GM18526 (cell line): Measurements from ENCODE around the gene GGA2.

Source experiments
- POLR2A ChIP-seq: IDR thresholded peaks from 3 replicates; pipeline ENCODE4 v1.6.1; 2011; ENCODE audit not compliant: insufficient read length; ENCODE audit errors: extremely low read depth

GGA2 gene

GRCh38 chr16:23453338-23454052 lies 56.8 kb downstream of the GGA2 start:
- TF ChIP-seq POLR2A, result no peak

- TF ChIP-seq POLR2A, result no peak
Observed at GRCh38 chr16:23452572-23453337, 57.5 kb downstream of the GGA2 start, which contains the start of gene COG7. Gene COG7, minus strand, starts transcription at chr16:23453189. Its CDS starts 195 bp downstream, at chr16:23452994.

GRCh38 chr16:23452221-23452571 lies 58.1 kb downstream of the GGA2 start:
- TF ChIP-seq POLR2A, result no peak

GRCh38 chr16:23448392-23448791 lies 61.9 kb downstream of the GGA2 start:
- TF ChIP-seq POLR2A, result no peak

DNA sequence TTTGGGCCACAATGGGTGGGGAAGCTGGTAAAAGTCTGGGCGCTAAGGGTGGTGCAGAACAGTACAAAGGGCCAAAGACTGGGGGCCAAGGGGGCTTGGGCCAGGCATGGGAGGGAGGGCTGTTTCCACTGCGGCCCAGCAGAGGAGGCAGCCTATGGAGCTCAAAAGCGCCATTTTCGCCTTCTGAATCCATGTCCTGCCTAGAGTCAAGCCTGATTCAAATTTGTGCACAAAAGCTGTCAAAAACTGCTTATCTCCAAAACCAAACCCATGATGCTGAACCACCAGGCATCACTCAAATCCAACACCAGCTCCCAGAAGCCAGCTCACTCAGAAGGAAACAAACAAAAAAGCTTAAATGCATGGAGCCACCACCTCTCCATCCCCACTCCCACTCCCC lies 73.3 kb downstream of the GGA2 start:
- no peak for TF ChIP-seq POLR2A

DNA sequence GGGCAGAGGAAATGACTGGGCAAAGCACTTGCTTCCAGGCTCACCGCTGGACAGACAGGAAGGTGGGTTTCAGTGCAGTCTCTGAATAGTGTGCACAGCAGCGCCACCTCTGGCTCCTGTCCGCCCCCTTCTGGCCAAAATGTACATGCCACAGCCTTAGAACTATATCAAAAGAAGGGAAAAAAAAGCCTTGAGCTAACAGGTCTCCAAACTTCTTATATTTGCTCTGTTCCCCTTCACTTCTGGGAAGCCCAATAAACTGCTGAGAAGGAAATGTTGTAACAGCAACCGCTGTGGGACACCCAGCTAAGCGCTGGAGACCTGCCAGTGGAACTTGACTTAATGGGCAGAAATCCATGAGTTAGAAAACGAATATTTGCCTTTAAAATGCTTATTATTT lies 74.8 kb downstream of the GGA2 start:
- TF ChIP-seq POLR2A, result no peak

GRCh38 chr16:23434380-23434779 lies 75.9 kb downstream of the GGA2 start:
- TF ChIP-seq POLR2A, result no peak

- no peak for TF ChIP-seq POLR2A
Observed at GRCh38 chr16:23433261-23433920, 76.9 kb downstream of the GGA2 start.

DNA sequence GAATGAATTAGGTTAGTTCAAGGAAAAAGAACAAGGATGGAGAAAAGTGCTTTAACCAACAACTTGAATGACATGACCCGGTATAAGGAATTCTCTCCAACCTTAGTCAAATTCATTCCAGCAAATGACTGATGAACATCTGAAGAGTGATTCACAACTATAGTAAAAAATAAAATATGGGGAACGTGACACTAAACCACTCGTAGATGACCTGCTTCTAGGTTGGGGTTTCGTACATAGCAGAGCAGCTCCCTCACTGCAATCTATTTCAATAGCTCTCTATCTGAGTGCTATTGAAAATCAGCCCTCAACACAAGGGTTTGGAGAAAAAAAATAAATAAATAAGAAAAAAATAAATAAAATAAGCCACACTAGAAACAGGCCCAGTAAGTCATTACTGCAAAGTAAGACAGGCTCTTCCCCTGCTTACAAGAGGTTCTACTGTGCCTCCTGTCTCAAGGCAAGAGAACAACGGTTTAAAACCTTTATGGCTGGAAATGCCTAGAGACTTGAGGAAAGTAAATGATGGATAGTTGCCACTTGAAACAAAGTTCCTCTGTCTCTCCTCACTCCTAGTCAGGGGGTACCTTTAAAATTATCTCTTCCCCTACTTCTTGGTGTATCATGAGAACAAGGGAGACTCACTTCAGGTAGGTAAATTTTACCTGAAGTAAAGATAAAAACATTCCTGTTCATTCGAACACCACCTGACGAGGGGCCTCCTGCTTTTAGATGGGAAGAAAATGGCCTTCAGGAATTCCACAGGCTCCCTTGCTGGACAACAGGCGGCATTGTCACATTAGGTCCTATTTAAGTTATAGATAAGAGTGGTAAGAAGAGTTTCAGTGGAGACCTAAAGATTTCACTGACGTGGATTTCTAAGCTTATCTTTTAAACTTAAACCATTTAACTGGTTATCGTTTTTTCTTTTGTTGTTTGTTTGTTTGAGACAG lies 77.8 kb downstream of the GGA2 start:
- no peak for TF ChIP-seq POLR2A

DNA sequence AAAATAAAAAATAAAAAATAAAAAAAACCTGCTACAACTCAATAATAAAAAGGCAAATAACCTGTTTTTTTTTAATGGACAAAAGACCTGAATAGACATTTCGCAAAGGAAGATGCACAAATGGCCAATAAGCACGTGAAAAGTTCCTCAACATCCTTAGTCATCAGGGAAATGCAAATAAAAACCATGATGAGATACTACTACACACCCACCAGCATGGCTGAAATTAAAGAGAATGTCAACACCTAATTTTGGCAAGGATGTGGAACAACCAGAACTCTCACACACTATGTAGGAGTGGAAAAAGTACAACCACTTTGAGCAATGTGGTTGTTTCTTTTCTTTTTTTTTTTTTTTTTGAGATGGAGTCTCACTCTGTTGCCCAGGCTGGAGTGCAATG lies 81.9 kb downstream of the GGA2 start:
- TF ChIP-seq POLR2A, result no peak

DNA sequence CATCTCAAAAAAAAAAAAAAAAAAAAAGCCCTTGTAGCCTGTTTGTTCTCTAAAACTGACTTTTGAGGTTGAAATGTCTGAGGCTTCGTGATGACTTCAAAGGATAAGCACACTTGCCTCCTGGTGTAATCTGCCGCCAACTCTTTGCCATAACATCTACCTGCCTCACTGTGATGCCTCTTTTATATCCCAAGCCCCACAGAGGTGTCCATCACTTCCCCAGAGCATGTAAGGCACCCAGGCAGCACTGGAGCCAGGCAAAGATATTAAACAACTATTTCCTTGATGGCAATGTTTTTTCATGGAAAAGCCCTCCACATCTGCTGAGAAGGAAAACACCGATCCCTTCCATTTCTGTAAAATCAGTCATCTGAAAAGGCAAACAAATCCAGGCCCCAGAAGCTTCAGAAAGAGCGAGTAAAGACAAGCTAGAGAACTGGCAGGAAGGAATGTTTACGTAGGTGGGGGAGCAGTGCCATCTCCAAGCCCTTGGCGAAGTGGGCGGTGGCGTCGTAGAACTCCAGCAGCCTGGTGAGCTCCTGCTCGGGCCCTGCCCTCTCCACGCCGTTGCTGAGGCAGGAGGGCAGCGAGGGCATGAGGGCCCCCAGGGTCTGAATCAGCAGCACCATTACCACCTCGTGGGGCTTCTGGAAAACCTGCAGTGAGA lies 85.9 kb downstream of the GGA2 start:
- TF ChIP-seq POLR2A, result no peak

GRCh38 chr16:23423496-23424049 lies 86.7 kb downstream of the GGA2 start:
- no peak for TF ChIP-seq POLR2A

DNA sequence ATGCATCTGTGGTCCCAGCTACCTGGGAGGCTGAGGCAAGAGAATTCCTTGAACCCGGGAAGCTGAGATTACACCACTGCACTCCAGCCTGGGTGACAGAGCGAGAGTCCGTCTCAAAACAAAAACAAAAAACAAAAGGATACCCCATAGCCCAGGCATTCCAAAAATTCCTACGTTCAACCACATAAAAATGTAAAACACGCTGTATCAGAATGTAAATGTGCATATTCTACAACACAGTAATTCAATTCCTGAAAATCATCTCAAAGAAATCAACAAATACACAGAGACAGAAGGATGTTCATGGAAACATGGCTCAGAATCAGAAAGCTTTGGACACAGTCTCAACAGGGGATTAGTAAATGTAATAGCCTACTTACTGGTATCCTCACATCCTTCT lies 90.3 kb downstream of the GGA2 start:
- TF ChIP-seq POLR2A, result no peak

GRCh38 chr16:23416816-23417215 lies 93.5 kb downstream of the GGA2 start:
- TF ChIP-seq POLR2A, result no peak
